GM12878 (cell line): ENCODE results near the gene PPP1R27. TPM values are rescaled to one million over a fixed set of nuclear protein-coding genes. Genes with fewer than 3 reads are reported as not detected.

Source experiments
- ATAC-seq: fragments of 200-7000 bp; cut with Tn5 transposase; 3 replicates; pipeline ENCODE4 v1.9.1; 2020; ENCODE audit warnings: mild to moderate bottlenecking, moderate library complexity
- BruUV-seq: library from RNA; stranded (reverse); fragments of 400-500 nt; replicated peaks from 2 replicates; lab custom pipeline; 2021; lab: Mats Ljungman, UMichigan
- CTCF ChIA-PET: fragments of 300-600 bp; sonication (Branson Sonifier 250); formaldehyde crosslinking; extraction: SDS; loops from one replicate; lab custom pipeline; 2021; ENCODE audit warnings: inconsistent platforms; lab: Yijun Ruan, JAX
- POLR2A ChIA-PET: fragments of 350-600 bp; formaldehyde crosslinking; extraction: SDS; loops from one replicate; lab custom pipeline; 2021; ENCODE audit warnings: inconsistent platforms; lab: Charles Lee
- RAD21 ChIA-PET: fragments of 300-600 bp; sonication (Branson Sonifier 250); formaldehyde crosslinking; loops from one replicate; lab custom pipeline; 2023; ENCODE audit warnings: antibody characterized with exemption; ENCODE audit not compliant: unreplicated experiment; lab: Charles Lee
- SMC1A ChIA-PET: fragments of 300-600 bp; sonication (Branson Sonifier 250); formaldehyde crosslinking; loops from one replicate; lab custom pipeline; 2023; ENCODE audit not compliant: unreplicated experiment, uncharacterized antibody; lab: Charles Lee
- DNase-seq: peaks from one replicate; pipeline ENCODE4 v3.0.0-alpha.2; 2011; ENCODE audit warnings: low read depth, low spot score
- FAIRE-seq: peaks from 3 replicates; lab custom pipeline; 2011; peaks lifted over from hg19 to GRCh38; lab: Jason Lieb, UNC
- H2AFZ ChIP-seq: 2 replicates; pipeline ENCODE4 v1.6.0; 2011; ENCODE audit warnings: low read depth, low read length, control low read depth; ENCODE audit not compliant: control insufficient read depth
- H3K27ac ChIP-seq: 2 replicates; pipeline ENCODE4 v1.5.1; 2011; ENCODE audit warnings: control low read depth; ENCODE audit not compliant: control insufficient read depth, insufficient read depth
- H3K27me3 ChIP-seq, 2 experiments: replicated peaks in 1 of 2; 2 replicates each; pipeline versions ENCODE4 v1.6.0 to v1.6.1; 2011; ENCODE audit warnings: low read length in 1 of 2; ENCODE audit not compliant: control insufficient read depth in 2 of 2, insufficient read depth in 2 of 2
- H3K36me3 ChIP-seq, 2 experiments: 2 replicates each; pipeline ENCODE4 v1.5.1; 2011; ENCODE audit warnings: low read length in 1 of 2; ENCODE audit not compliant: control insufficient read depth in 2 of 2, insufficient read depth in 2 of 2
- H3K4me1 ChIP-seq: 2 replicates; pipeline ENCODE4 v1.6.1; 2011; ENCODE audit warnings: mild to moderate bottlenecking, low read length, moderate library complexity, mixed read lengths; ENCODE audit not compliant: control insufficient read depth, insufficient read depth
- H3K4me2 ChIP-seq: 2 replicates; pipeline ENCODE4 v1.6.0; 2011; ENCODE audit warnings: control low read depth; ENCODE audit not compliant: control insufficient read depth, insufficient read depth
- H3K4me3 ChIP-seq: fragments of 200-600 bp; sonication (generic); 2 replicates; pipeline ENCODE4 v1.5.1; 2016
- H3K79me2 ChIP-seq: 2 replicates; pipeline ENCODE4 v1.6.0; 2011; ENCODE audit warnings: low read length; ENCODE audit not compliant: control insufficient read depth, insufficient read depth
- H3K9ac ChIP-seq: 2 replicates; pipeline ENCODE4 v1.8.0; 2011; ENCODE audit warnings: low read length, control low read depth, mixed read lengths; ENCODE audit not compliant: control insufficient read depth, insufficient read depth
- H3K9me3 ChIP-seq: replicated peaks from 3 replicates; pipeline ENCODE4 v1.5.1; 2011; ENCODE audit warnings: mild to moderate bottlenecking, low read length; ENCODE audit not compliant: control insufficient read depth, insufficient read depth
- H4K20me1 ChIP-seq: 2 replicates; pipeline ENCODE4 v1.6.0; 2011; ENCODE audit not compliant: control insufficient read depth, insufficient read depth
- CBX3 ChIP-seq: fragments of 200-600 bp; sonication (generic); IDR thresholded peaks from 2 replicates; pipeline ENCODE4 v1.6.1; 2016; ENCODE audit warnings: low read depth, borderline replicate concordance
- ESRRA ChIP-seq: IDR thresholded peaks from 2 replicates; pipeline ENCODE4 v1.6.1; 2012; ENCODE audit warnings: mild to moderate bottlenecking, low read length, improper control_type of control experiment
- FOS ChIP-seq: IDR thresholded peaks from 3 replicates; pipeline ENCODE4 v1.6.1; 2011; ENCODE audit warnings: borderline replicate concordance; ENCODE audit not compliant: insufficient read length; ENCODE audit errors: extremely low read depth
- GABPA ChIP-seq: IDR thresholded peaks from 2 replicates; pipeline ENCODE4 v1.6.1; 2014; ENCODE audit warnings: antibody characterized with exemption, low read depth, mild to moderate bottlenecking, inconsistent platforms
- KAT2A ChIP-seq: conservative IDR thresholded peaks from 2 replicates; pipeline ENCODE4 v1.6.1; 2011; ENCODE audit warnings: low read depth, low read length; ENCODE audit not compliant: control insufficient read depth
- MTA3 ChIP-seq: IDR thresholded peaks from 2 replicates; pipeline ENCODE4 v1.6.1; 2012; ENCODE audit warnings: low read length, inconsistent platforms, borderline replicate concordance
- NFYA ChIP-seq: IDR thresholded peaks from 2 replicates; pipeline ENCODE4 v1.6.1; 2011; ENCODE audit warnings: low read depth, mild to moderate bottlenecking, low read length, improper control_type of control experiment, borderline replicate concordance
- NR2F1 ChIP-seq: fragments of 450-650 bp; conservative IDR thresholded peaks from 2 replicates; pipeline ENCODE4 v1.6.1; 2017; ENCODE audit warnings: mild to moderate bottlenecking
- PML ChIP-seq: IDR thresholded peaks from 2 replicates; pipeline ENCODE4 v1.6.1; 2012; ENCODE audit warnings: low read length, inconsistent platforms
- POU2F2 ChIP-seq: IDR thresholded peaks from 3 replicates; pipeline ENCODE4 v1.6.1; 2011; ENCODE audit warnings: low read depth, mild to moderate bottlenecking, low read length, borderline replicate concordance
- RAD21 ChIP-seq: IDR thresholded peaks from 2 replicates; pipeline ENCODE4 v1.6.1; 2011; ENCODE audit warnings: mild to moderate bottlenecking, low read depth, low read length, moderate library complexity; ENCODE audit not compliant: insufficient read depth
- RBBP5 ChIP-seq: fragments of 200-600 bp; sonication (generic); conservative IDR thresholded peaks from 2 replicates; pipeline ENCODE4 v1.6.1; 2016
- RFX5 ChIP-seq: IDR thresholded peaks from 2 replicates; pipeline ENCODE4 v1.6.1; 2011; ENCODE audit warnings: low read depth, low read length, improper control_type of control experiment
- SREBF2 ChIP-seq: IDR thresholded peaks from 2 replicates; pipeline ENCODE4 v1.6.1; 2012; ENCODE audit warnings: mild to moderate bottlenecking, low read length
- SUZ12 ChIP-seq: fragments of 200-600 bp; sonication (generic); IDR thresholded peaks from one replicate; pipeline ENCODE4 v1.6.1; 2018; ENCODE audit warnings: antibody characterized with exemption, mild to moderate bottlenecking; ENCODE audit not compliant: unreplicated experiment
- ZBED1 ChIP-seq: IDR thresholded peaks from 2 replicates; pipeline ENCODE4 v1.6.1; 2016; ENCODE audit warnings: borderline replicate concordance
- ZNF274 ChIP-seq: IDR thresholded peaks from one replicate; pipeline ENCODE4 v1.8.0; 2011; ENCODE audit not compliant: insufficient read length, insufficient read depth
- WGBS: methylation state at CpG from one replicate; pipeline ENCODE4 v1.1.6; 2016; ENCODE audit warnings: low lambda C conversion rate; ENCODE audit not compliant: insufficient replicate concordance, insufficient coverage; ENCODE audit errors: missing lambda C conversion rate; 5-methylcytosine and 5-hydroxymethylcytosine counted together
- in situ Hi-C: fragments of 300-500 bp; cut with MboI; formaldehyde crosslinking; loops from 9 replicates; pipeline ENCODE4 v1.14.3; 2018; ENCODE audit warnings: mixed read lengths
- intact Hi-C: fragments of 100-400 bp; cut with micrococcal nuclease; formaldehyde crosslinking; loops from one replicate; pipeline ENCODE4 v1.14.2; 2022; ENCODE audit not compliant: unreplicated experiment
- polyA plus RNA-seq, 11 experiments: library from polyadenylated mRNA; depleted of rRNA in 4 of 11; unstranded in 6 of 11; stranded (reverse) in 5 of 11; fragments of >200 nt; fragmentation: Nextera tagmentation in 4 of 11; fragmentation: Illumina TruSeq in 1 of 11; extraction: Ambion mirVana in 4 of 11; extraction: Trizol in 1 of 11; gene quantifications; 1 replicate in 1 of 11; 2 replicates in 10 of 11; pipeline versions ENCODE4 v1.2.1 to v1.2.3, GENCODE V29; 2011 to 2016; ENCODE audit warnings: inconsistent platforms in 2 of 11, missing spikeins in 2 of 11, low read depth in 1 of 11
- total RNA-seq, 4 experiments: library from RNA; depleted of rRNA in 3 of 4; stranded (reverse); fragments of >200 nt in 3 of 4; fragmentation: Illumina TruSeq in 1 of 4; extraction: Trizol in 1 of 4; gene quantifications; 2 replicates each; pipeline versions ENCODE4 v1.2.1 to v1.2.3, GENCODE V29; 2013 to 2021
- TF ChIP-seq, protein P1 (sequence below): IDR thresholded peaks from 2 replicates; pipeline ENCODE4 v1.6.1; 2011; ENCODE audit warnings: low read depth, mild to moderate bottlenecking, low read length, moderate library complexity, borderline replicate concordance; ENCODE audit errors: extremely low read depth
- TF ChIP-seq, protein P2 (sequence below): IDR thresholded peaks from 2 replicates; pipeline ENCODE4 v1.6.1; 2012; ENCODE audit warnings: low read length, inconsistent platforms
- TF ChIP-seq, protein P3 (sequence below): IDR thresholded peaks from 2 replicates; pipeline ENCODE4 v1.6.1; 2011; ENCODE audit warnings: mild to moderate bottlenecking, low read depth, low read length, moderate library complexity; ENCODE audit not compliant: insufficient replicate concordance
- TF ChIP-seq, protein P4 (sequence below): IDR thresholded peaks from 2 replicates; pipeline ENCODE4 v1.6.1; 2012; ENCODE audit warnings: low read depth, low read length, improper control_type of control experiment

The PPP1R27 gene
- total and polyA plus RNA-seq, 10 of the 15 experiments (the other 5 are each of a cell fraction or from before 2014, with no cell fraction given) = 0.17 to 1.6 (median 0.49) TPM; not detected in 3

DNA sequence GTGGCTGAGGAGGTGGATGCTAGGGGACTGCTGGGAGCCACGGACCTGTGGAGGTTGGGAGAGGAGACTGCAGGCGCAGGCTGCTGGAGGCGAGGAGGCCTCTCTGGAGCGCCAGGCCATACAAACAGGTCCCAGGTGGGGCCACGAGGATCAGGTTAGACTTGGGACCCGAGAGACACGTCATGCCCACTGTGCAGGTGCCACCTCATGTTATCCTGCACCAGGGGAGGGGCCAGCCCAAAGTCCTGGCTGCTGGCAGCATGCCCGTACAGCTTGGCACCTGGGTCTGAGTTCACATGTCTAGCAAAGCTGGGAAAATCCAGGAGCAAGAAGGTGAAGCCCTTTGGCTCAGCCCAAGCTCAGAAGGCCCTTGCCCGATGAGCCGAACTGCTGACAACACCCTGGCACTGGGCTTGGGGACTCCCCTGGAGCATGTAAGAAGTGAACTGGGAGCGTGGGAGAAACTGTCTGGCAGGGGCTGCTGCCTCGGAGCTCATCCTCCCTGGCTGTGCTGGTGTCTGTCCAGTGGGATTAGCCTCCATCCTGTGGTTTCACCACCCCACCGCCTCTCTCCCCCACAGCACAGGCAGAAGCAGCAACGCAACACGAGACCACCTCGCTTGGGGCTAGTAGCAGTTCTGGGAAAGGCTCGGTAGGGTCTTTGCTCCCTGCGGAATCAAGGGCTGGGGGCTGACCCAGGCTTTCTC is 31.0 kb upstream of the PPP1R27 start:
- DNase-seq = no peak
- no peaks in the 10 kb centered on the region for H3K27me3 ChIP-seq
- no peak overlapping the region for H3K4me3 ChIP-seq
- no peak for FAIRE-seq
- no peak overlapping the region for H3K9ac ChIP-seq
- H2AFZ ChIP-seq = no peak overlapping the region
- H3K79me2 ChIP-seq = peaks cover 74% of the 10 kb centered on the region
- ATAC-seq = no peak
- ChIA-PET RAD21 (interaction anchor here (0.6 kb wide), 1 partner anchor 17 kb away, joined by 3 read pairs; no protein-coding TSS in a partner anchor), SMC1A (no interaction called here), POLR2A (interaction anchor here (0.6 to 1.4 kb wide), 2 partner anchors 33 to 103 kb away, joined by 3 to 5 read pairs; partner anchors contain the start of gene MCRIP1), CTCF (interaction anchor here (0.9 to 1.0 kb wide), 3 partner anchors 9 to 130 kb away, joined by 3 read pairs; no protein-coding TSS in a partner anchor)
- 0 out of 2 replicates have a peak, but pooled peaks cover 3% of the 10 kb centered on the region for H4K20me1 ChIP-seq
- peaks cover 11 to 24% of the 10 kb centered on the region in 2 experiments; a peak in 3 of 4 replicates for H3K36me3 ChIP-seq
- BruUV-seq = no TSS peak
- WGBS = 83% methylated on average over 18 of the region's 18 CpGs
- intact Hi-C loops (no loop called here), in situ Hi-C loops (no loop called here)
- peaks cover 13% of the 10 kb centered on the region for H3K4me1 ChIP-seq
- no peaks in the 10 kb centered on the region for H3K9me3 ChIP-seq
- no peak overlapping the region for H3K4me2 ChIP-seq
- H3K27ac ChIP-seq = no peak overlapping the region
- TF ChIP-seq NR2F1 = no peak
- TF ChIP-seq PML = no peak
- no peak for TF ChIP-seq NFYA
- no peak for TF ChIP-seq SREBF2
- no peak for TF ChIP-seq RAD21
- no peak for TF ChIP-seq GABPA
- TF ChIP-seq FOS = no peak
- TF ChIP-seq MTA3 = peak; percentile 92; the same call in 1 of the 2 replicates
- TF ChIP-seq, protein P1, sequence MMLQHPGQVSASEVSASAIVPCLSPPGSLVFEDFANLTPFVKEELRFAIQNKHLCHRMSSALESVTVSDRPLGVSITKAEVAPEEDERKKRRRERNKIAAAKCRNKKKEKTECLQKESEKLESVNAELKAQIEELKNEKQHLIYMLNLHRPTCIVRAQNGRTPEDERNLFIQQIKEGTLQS = no peak
- TF ChIP-seq CBX3 = no peak
- TF ChIP-seq RBBP5 = no peak
- TF ChIP-seq, protein P2, sequence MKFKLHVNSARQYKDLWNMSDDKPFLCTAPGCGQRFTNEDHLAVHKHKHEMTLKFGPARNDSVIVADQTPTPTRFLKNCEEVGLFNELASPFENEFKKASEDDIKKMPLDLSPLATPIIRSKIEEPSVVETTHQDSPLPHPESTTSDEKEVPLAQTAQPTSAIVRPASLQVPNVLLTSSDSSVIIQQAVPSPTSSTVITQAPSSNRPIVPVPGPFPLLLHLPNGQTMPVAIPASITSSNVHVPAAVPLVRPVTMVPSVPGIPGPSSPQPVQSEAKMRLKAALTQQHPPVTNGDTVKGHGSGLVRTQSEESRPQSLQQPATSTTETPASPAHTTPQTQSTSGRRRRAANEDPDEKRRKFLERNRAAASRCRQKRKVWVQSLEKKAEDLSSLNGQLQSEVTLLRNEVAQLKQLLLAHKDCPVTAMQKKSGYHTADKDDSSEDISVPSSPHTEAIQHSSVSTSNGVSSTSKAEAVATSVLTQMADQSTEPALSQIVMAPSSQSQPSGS = peak; percentile 56
- no peak for TF ChIP-seq SUZ12
- TF ChIP-seq ESRRA = no peak
- TF ChIP-seq RFX5 = no peak
- TF ChIP-seq ZNF274 = no peak
- TF ChIP-seq ZBED1 = 0 out of 2 replicates have a peak, but pooled peaks have one; percentile 1
- TF ChIP-seq KAT2A = no peak
- no peak; the same call in 1 of the 3 replicates for TF ChIP-seq POU2F2
- TF ChIP-seq, protein P3, sequence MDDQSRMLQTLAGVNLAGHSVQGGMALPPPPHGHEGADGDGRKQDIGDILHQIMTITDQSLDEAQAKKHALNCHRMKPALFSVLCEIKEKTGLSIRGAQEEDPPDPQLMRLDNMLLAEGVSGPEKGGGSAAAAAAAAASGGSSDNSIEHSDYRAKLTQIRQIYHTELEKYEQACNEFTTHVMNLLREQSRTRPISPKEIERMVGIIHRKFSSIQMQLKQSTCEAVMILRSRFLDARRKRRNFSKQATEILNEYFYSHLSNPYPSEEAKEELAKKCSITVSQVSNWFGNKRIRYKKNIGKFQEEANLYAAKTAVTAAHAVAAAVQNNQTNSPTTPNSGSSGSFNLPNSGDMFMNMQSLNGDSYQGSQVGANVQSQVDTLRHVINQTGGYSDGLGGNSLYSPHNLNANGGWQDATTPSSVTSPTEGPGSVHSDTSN = peak; percentile 13
- TF ChIP-seq, protein P4, sequence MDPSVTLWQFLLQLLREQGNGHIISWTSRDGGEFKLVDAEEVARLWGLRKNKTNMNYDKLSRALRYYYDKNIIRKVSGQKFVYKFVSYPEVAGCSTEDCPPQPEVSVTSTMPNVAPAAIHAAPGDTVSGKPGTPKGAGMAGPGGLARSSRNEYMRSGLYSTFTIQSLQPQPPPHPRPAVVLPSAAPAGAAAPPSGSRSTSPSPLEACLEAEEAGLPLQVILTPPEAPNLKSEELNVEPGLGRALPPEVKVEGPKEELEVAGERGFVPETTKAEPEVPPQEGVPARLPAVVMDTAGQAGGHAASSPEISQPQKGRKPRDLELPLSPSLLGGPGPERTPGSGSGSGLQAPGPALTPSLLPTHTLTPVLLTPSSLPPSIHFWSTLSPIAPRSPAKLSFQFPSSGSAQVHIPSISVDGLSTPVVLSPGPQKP = no peak
